Uterus (tissue), 4 donors: ENCODE measurements around the gene PSME3IP1. TPM values are rescaled to one million over a fixed set of nuclear protein-coding genes. Genes with fewer than 3 reads are reported as not detected.

Experiments used
- DNase-seq, 2 donors: peaks; one replicate each; pipeline ENCODE4 v3.0.0-alpha.2; 2019 to 2020
- H3K27ac ChIP-seq, 2 donors: fragments of 200-600 bp; sonication (generic); 1 replicate in 1 of 2; 2 replicates in 1 of 2; pipeline ENCODE4 v1.5.1; 2016 to 2018
- H3K27me3 ChIP-seq, 2 donors: fragments of 200-600 bp; sonication (generic); one replicate each; pipeline ENCODE4 v1.5.1; 2018 to 2019; ENCODE audit warnings: control low read depth in 1 of 2
- H3K36me3 ChIP-seq, 2 donors: fragments of 200-600 bp; sonication (generic); one replicate each; pipeline ENCODE4 v1.5.1; 2019; ENCODE audit warnings: control low read depth in 1 of 2
- H3K4me1 ChIP-seq, 2 donors: fragments of 200-600 bp; sonication (generic); one replicate each; pipeline ENCODE4 v1.5.1; 2018 to 2019; ENCODE audit warnings: control low read depth in 1 of 2
- H3K4me3 ChIP-seq, 2 donors: fragments of 200-600 bp; sonication (generic); 1 replicate in 1 of 2; 2 replicates in 1 of 2; pipeline ENCODE4 v1.5.1; 2018 to 2019; ENCODE audit warnings: mild to moderate bottlenecking in 1 of 2
- H3K9me3 ChIP-seq, 2 donors: fragments of 200-600 bp; sonication (generic); one replicate each; pipeline ENCODE4 v1.5.1; 2019; ENCODE audit warnings: control low read depth in 1 of 2
- CTCF ChIP-seq, 4 experiments: fragments of 200-600 bp in 2 of 4; fragments of 450-650 bp in 2 of 4; sonication (generic) in 2 of 4; IDR thresholded peaks; one replicate each; pipeline ENCODE4 v1.5.1; 2016 to 2019; ENCODE audit warnings: antibody characterized with exemption in 4 of 4, mild to moderate bottlenecking in 2 of 4, moderate library complexity in 1 of 4
- POLR2A ChIP-seq, 2 donors: fragments of 450-650 bp; IDR thresholded peaks; one replicate each; pipeline ENCODE4 v1.6.1; 2016; ENCODE audit warnings: antibody characterized with exemption in 2 of 2, mild to moderate bottlenecking in 1 of 2, moderate library complexity in 1 of 2
- intact Hi-C: fragments of 100-400 bp; cut with DNase I; formaldehyde crosslinking; loops from one replicate; pipeline ENCODE4 v1.15.1; 2023; ENCODE audit warnings: low total_unique reads
- total RNA-seq, 4 donors: library from RNA; depleted of rRNA in 3 of 4; stranded (reverse); fragments of >200 nt in 3 of 4; gene quantifications; one replicate each; pipeline versions ENCODE4 v1.1.0 to v1.2.4, GENCODE V29; 2014 to 2023
- donor health status: DM: yes; HTN: yes; CAD: no.

PSME3IP1 gene
- total RNA-seq, 4 donors from 2014 or later: 45.3 to 323 (median 75.1) TPM

GRCh38 chr16:57224651-57225335, 39.0 kb upstream of the PSME3IP1 start:
- no peaks in the 10 kb centered on the region for H3K36me3 ChIP-seq
- H3K4me3 ChIP-seq: no peak overlapping the region
- peaks cover 0 to 3% of the 10 kb centered on the region in 2 donors for H3K4me1 ChIP-seq
- no peaks in the 10 kb centered on the region for H3K9me3 ChIP-seq
- no peak for DNase-seq
- no peak overlapping the region for H3K27ac ChIP-seq
- intact Hi-C loops: no loop called here
- TF ChIP-seq CTCF (IDR thresholded peaks at IDR 0.05): no peak
- no peak for TF ChIP-seq POLR2A (IDR thresholded peaks at IDR 0.05)
- H3K27me3 ChIP-seq: no peaks in the 10 kb centered on the region

- Histone ChIP-seq H3K27ac (peak overlapping the region in 1 of 2 donors; percentile 11), H3K27me3 (no peaks in the 10 kb centered on the region), H3K4me3 (no peak overlapping the region), H3K36me3 (no peaks in the 10 kb centered on the region), H3K9me3 (no peaks in the 10 kb centered on the region), H3K4me1 (peaks cover 0 to 3% of the 10 kb centered on the region in 2 donors)
- TF ChIP-seq POLR2A (IDR thresholded peaks at IDR 0.05) (no peak), CTCF (IDR thresholded peaks at IDR 0.05) (no peak)
- intact Hi-C loops: no loop called here
- DNase-seq: no peak
Measured at GRCh38 chr16:57223057-57223456, 37.2 kb upstream of the PSME3IP1 start.

- Histone ChIP-seq H3K27ac (no peak overlapping the region), H3K4me3 (no peak overlapping the region), H3K27me3 (no peaks in the 10 kb centered on the region), H3K4me1 (no peaks in the 10 kb centered on the region), H3K9me3 (no peaks in the 10 kb centered on the region), H3K36me3 (no peaks in the 10 kb centered on the region)
- DNase-seq: no peak
- intact Hi-C loops: no loop called here
- TF ChIP-seq CTCF (IDR thresholded peaks at IDR 0.05): no peak
- no peak for TF ChIP-seq POLR2A (IDR thresholded peaks at IDR 0.05)
Measured at GRCh38 chr16:57216968-57217367, 31.1 kb upstream of the PSME3IP1 start.

GRCh38 chr16:57213462-57213861, 27.6 kb upstream of the PSME3IP1 start:
- H3K9me3 ChIP-seq: no peaks in the 10 kb centered on the region
- H3K4me3 ChIP-seq: no peak overlapping the region
- H3K27me3 ChIP-seq: no peaks in the 10 kb centered on the region
- intact Hi-C loops: no loop called here
- H3K4me1 ChIP-seq: no peaks in the 10 kb centered on the region
- TF ChIP-seq POLR2A (IDR thresholded peaks at IDR 0.05) (no peak), CTCF (IDR thresholded peaks at IDR 0.05) (no peak)
- H3K27ac ChIP-seq: no peak overlapping the region
- no peaks in the 10 kb centered on the region for H3K36me3 ChIP-seq
- DNase-seq: no peak

- TF ChIP-seq POLR2A (IDR thresholded peaks at IDR 0.05): no peak
- DNase-seq: no peak
- no peak overlapping the region for H3K4me3 ChIP-seq
- intact Hi-C loops: no loop called here
- H3K27me3 ChIP-seq: no peaks in the 10 kb centered on the region
- no peak overlapping the region for H3K27ac ChIP-seq
- H3K9me3 ChIP-seq: no peaks in the 10 kb centered on the region
- H3K4me1 ChIP-seq: no peaks in the 10 kb centered on the region
- no peaks in the 10 kb centered on the region for H3K36me3 ChIP-seq
Measured at GRCh38 chr16:57209780-57210179, 23.9 kb upstream of the PSME3IP1 start.
